Measurements from ENCODE around the gene ENTPD2. TPM values are rescaled to one million over a fixed set of nuclear protein-coding genes. Genes with fewer than 3 reads are reported as not detected.
A peak's percentile ranks its signal among the peaks of the same experiment; 100 is the strongest.

Gene ENTPD2
- total and polyA plus RNA-seq, 12 donors, result 0.28 to 1.7 (median 0.49) TPM; not detected in 6

DNA sequence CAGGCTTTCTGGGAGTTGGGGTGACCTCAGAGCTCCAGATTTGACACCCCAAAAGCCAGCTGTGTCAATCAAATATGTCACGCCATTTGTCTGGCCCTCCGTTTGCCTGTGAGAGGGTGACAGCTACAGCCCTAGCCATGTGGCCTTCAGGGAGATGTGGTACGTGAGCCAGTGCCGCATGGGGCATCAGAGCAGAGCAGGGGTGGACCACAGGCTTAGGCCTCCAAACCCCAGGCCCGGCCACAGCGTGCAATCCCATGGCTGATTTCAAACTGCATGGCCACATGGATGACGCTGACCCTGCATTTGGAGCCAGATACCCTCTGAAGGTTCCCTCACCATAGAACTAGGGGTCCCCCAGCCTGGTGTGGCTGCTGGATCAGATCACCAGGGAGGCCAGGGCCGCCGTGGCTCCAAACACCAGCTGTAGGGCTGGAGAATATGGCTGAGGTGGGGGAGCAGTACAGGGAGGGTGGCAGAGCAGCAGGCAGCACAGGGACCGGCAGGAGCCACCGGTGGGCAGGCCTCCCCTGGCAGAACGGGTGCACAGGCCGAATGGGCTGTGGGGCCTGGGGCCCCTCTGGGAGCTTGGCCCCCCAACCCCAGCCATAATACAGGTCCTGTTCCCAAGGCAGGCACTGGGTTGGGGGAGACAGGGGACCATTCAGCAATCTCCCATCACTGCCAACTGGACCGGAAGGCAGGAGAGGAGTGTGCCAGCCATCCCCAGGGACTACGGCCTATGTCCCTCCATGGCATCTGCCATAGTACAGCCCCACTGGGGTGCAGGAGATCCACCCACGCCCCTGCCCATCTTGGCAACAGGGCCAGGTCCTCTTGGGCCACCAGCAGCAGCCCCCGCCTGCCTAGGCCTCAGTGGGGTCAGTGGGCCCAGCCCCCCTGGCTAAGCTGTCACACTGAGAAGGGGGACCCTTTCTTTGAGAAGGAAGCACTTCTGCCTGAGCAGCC is 15.0 kb upstream of the ENTPD2 start:
- 82 to 95% (median 88%) methylated on average over 5 to 17 of the region's 17 CpGs for WGBS, 4 donors
- H3K9me3 ChIP-seq (replicated peaks in 1 of 3), result no peaks in the 10 kb centered on the region
- intact Hi-C loops (cut with DNase I), result no loop called here
- no peaks in the 10 kb centered on the region for H3K36me3 ChIP-seq (replicated peaks in 1 of 2)
- TF ChIP-seq CTCF (IDR thresholded peaks at IDR 0.05) (no peak), POLR2A (IDR thresholded peaks at IDR 0.05) (no peak)
- H3K27ac ChIP-seq, result no peak overlapping the region
- H3K27me3 ChIP-seq, result peaks cover 12% of the 10 kb centered on the region
- H3K4me1 ChIP-seq (replicated peaks in 1 of 2), result peaks cover 0 to 8% of the 10 kb centered on the region in 2 donors
- no peak for DNase-seq
- H3K4me3 ChIP-seq, result no peak overlapping the region

DNA sequence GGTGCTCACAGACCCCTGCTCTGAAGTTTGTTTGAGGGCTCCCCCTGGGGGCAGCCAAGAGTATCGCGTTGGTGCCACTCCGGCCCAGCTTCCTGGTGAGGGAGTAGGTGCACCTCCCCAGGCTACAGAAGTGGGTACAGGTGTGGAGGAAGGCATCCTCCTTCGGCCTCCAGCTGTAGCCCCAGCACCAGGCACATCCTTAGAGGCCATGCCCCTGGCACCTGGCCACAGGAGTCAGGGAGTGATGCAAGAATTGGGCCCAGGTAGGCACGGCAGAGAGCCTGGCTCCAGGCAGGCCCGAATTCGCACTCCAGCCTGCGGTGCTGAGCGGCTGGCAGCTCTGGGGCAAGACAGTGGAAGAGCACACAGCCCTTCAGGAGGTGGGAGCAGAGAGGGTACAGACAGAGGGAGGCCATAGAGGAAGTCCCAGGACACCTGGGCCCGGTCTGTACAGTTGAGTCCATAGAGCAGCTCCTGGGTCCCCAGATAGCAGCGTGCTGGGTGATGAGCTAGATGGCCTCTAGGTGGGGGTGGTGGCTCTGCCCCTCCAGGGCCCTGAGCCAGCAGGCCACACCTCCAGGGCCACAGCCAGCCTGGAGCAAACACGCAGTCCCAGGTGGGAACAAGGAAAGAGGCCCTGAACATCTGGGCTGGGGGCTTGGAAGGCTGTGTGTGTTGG is 14.1 kb upstream of the ENTPD2 start:
- TF ChIP-seq POLR2A (IDR thresholded peaks at IDR 0.05) (no peak), CTCF (IDR thresholded peaks at IDR 0.05) (peak; percentile 56 to 81 (median 73))

GRCh38 chr9:137066096-137066861 is 12.4 kb upstream of the ENTPD2 start:
- intact Hi-C loops (cut with DNase I), result no loop called here
- H3K4me3 ChIP-seq, result no peak overlapping the region
- 84 to 92% (median 91%) methylated on average over 4 to 26 of the region's 26 CpGs for WGBS, 4 donors

More for the DNA sequence above, 14.1 kb upstream of the ENTPD2 start:
- peak; percentile 74 to 90 (median 78) for DNase-seq
- Histone ChIP-seq H3K4me3 (no peak overlapping the region), H3K27ac (no peak overlapping the region), H3K27me3 (peaks cover 12% of the 10 kb centered on the region), H3K4me1 (replicated peaks in 1 of 2) (peaks cover 0 to 8% of the 10 kb centered on the region in 2 donors), H3K36me3 (replicated peaks in 1 of 2) (no peaks in the 10 kb centered on the region), H3K9me3 (replicated peaks in 1 of 3) (no peaks in the 10 kb centered on the region)
- 24 to 60% (median 56%) methylated on average over 5 to 12 of the region's 12 CpGs for WGBS, 4 donors
- intact Hi-C loops (cut with DNase I), result no loop called here

More at GRCh38 chr9:137066096-137066861, 12.4 kb upstream of the ENTPD2 start:
- no peak overlapping the region for H3K27ac ChIP-seq
- H3K36me3 ChIP-seq (replicated peaks in 1 of 2), result no peaks in the 10 kb centered on the region
- peaks cover 12% of the 10 kb centered on the region for H3K27me3 ChIP-seq
- no peak for DNase-seq
- H3K4me1 ChIP-seq (replicated peaks in 1 of 2), result peaks cover 0 to 7% of the 10 kb centered on the region in 2 donors
- no peak for TF ChIP-seq POLR2A (IDR thresholded peaks at IDR 0.05)
- TF ChIP-seq CTCF (IDR thresholded peaks at IDR 0.05), result no peak
- H3K9me3 ChIP-seq (replicated peaks in 1 of 3), result no peaks in the 10 kb centered on the region

Data from adrenal gland (tissue), 12 donors.